ENCODE data around the gene KRT75. TPM values are rescaled to one million over a fixed set of nuclear protein-coding genes. Genes with fewer than 3 reads are reported as not detected.
A peak's percentile ranks its signal among the peaks of the same experiment; 100 is the strongest.

KRT75 gene
- total RNA-seq, 2 donors from 2014 or later: not detected

GRCh38 chr12:52436828-52437474 lies 2.8 kb upstream of the KRT75 start:
- no peaks in the 10 kb centered on the region for H3K4me1 Mint-ChIP-seq
- H3K9me3 ChIP-seq (ENCODE audit: control insufficient read depth, low read length, poor library complexity, severe bottlenecking): no peaks in the 10 kb centered on the region
- H3K27ac Mint-ChIP-seq: no peak overlapping the region
- H3K36me3 Mint-ChIP-seq (ENCODE audit: low read depth): no peaks in the 10 kb centered on the region
- peak overlapping the region; percentile 31 for H3K4me3 Mint-ChIP-seq
- no peak for DNase-seq
- no peak for ATAC-seq
- peaks cover 77% of the 10 kb centered on the region for H3K27me3 Mint-ChIP-seq

- no peak overlapping the region for H3K27ac Mint-ChIP-seq
- peaks cover 72% of the 10 kb centered on the region for H3K27me3 Mint-ChIP-seq
Observed at GRCh38 chr12:52436000-52436827, 2.0 kb upstream of the KRT75 start.

GRCh38 chr12:52435659-52435999 lies 1.5 kb upstream of the KRT75 start:
- ATAC-seq: no peak
- Mint-ChIP-seq H3K27me3 (peaks cover 72% of the 10 kb centered on the region), H3K4me1 (no peaks in the 10 kb centered on the region), H3K27ac (no peak overlapping the region), H3K4me3 (no peak overlapping the region), H3K36me3 (ENCODE audit: low read depth) (no peaks in the 10 kb centered on the region)
- no peaks in the 10 kb centered on the region for H3K9me3 ChIP-seq (ENCODE audit: control insufficient read depth, low read length, poor library complexity, severe bottlenecking)
- DNase-seq: no peak

More at GRCh38 chr12:52436000-52436827, 2.0 kb upstream of the KRT75 start:
- Mint-ChIP-seq H3K4me3 (peak overlapping the region; percentile 31), H3K36me3 (ENCODE audit: low read depth) (no peaks in the 10 kb centered on the region), H3K4me1 (no peaks in the 10 kb centered on the region)
- no peak for ATAC-seq
- no peak for DNase-seq
- H3K9me3 ChIP-seq (ENCODE audit: control insufficient read depth, low read length, poor library complexity, severe bottlenecking): no peaks in the 10 kb centered on the region

GRCh38 chr12:52434760-52435530 lies 774 bp upstream of the KRT75 start:
- ATAC-seq (no peak), DNase-seq (no peak)
- Mint-ChIP-seq H3K27me3 (peaks cover 72% of the 10 kb centered on the region), H3K4me1 (no peaks in the 10 kb centered on the region), H3K4me3 (no peak overlapping the region), H3K27ac (no peak overlapping the region), H3K36me3 (ENCODE audit: low read depth) (no peaks in the 10 kb centered on the region)
- H3K9me3 ChIP-seq (ENCODE audit: control insufficient read depth, low read length, poor library complexity, severe bottlenecking): no peaks in the 10 kb centered on the region

- no peaks in the 10 kb centered on the region for H3K4me1 Mint-ChIP-seq
- no peak for DNase-seq
- H3K4me3 Mint-ChIP-seq: no peak overlapping the region
- H3K36me3 Mint-ChIP-seq (ENCODE audit: low read depth): no peaks in the 10 kb centered on the region
- no peaks in the 10 kb centered on the region for H3K9me3 ChIP-seq (ENCODE audit: control insufficient read depth, low read length, poor library complexity, severe bottlenecking)
- H3K27me3 Mint-ChIP-seq: peaks cover 74% of the 10 kb centered on the region
- H3K27ac Mint-ChIP-seq: no peak overlapping the region
- no peak for ATAC-seq
Observed at GRCh38 chr12:52433501-52434080, 580 bp downstream of the KRT75 start.

- no peak for DNase-seq
- no peak for ATAC-seq
- Mint-ChIP-seq H3K27me3 (peaks cover 78% of the 10 kb centered on the region), H3K4me3 (no peak overlapping the region), H3K4me1 (no peaks in the 10 kb centered on the region), H3K36me3 (ENCODE audit: low read depth) (no peaks in the 10 kb centered on the region), H3K27ac (no peak overlapping the region)
- H3K9me3 ChIP-seq (ENCODE audit: control insufficient read depth, low read length, poor library complexity, severe bottlenecking): no peaks in the 10 kb centered on the region
Observed at GRCh38 chr12:52432559-52433207, 1.5 kb downstream of the KRT75 start.

- H3K9me3 ChIP-seq (ENCODE audit: control insufficient read depth, low read length, poor library complexity, severe bottlenecking): no peaks in the 10 kb centered on the region
- no peak for ATAC-seq
- Mint-ChIP-seq H3K27ac (no peak overlapping the region), H3K27me3 (peaks cover 54% of the 10 kb centered on the region), H3K36me3 (ENCODE audit: low read depth) (no peaks in the 10 kb centered on the region), H3K4me1 (no peaks in the 10 kb centered on the region), H3K4me3 (no peak overlapping the region)
- DNase-seq: no peak
Observed at GRCh38 chr12:52428121-52428520, 6.0 kb downstream of the KRT75 start.

- no peaks in the 10 kb centered on the region for H3K9me3 ChIP-seq (ENCODE audit: control insufficient read depth, low read length, poor library complexity, severe bottlenecking)
- Mint-ChIP-seq H3K4me3 (no peak overlapping the region), H3K27me3 (peaks cover 57% of the 10 kb centered on the region), H3K4me1 (no peaks in the 10 kb centered on the region), H3K27ac (no peak overlapping the region), H3K36me3 (ENCODE audit: low read depth) (no peaks in the 10 kb centered on the region)
- ATAC-seq (no peak), DNase-seq (no peak)
Observed at GRCh38 chr12:52427083-52427482, 7.1 kb downstream of the KRT75 start.

GRCh38 chr12:52426034-52426433 lies 8.1 kb downstream of the KRT75 start:
- DNase-seq (no peak), ATAC-seq (no peak)
- H3K4me3 Mint-ChIP-seq: no peak overlapping the region
- peaks cover 61% of the 10 kb centered on the region for H3K27me3 Mint-ChIP-seq
- no peaks in the 10 kb centered on the region for H3K4me1 Mint-ChIP-seq
- H3K9me3 ChIP-seq (ENCODE audit: control insufficient read depth, low read length, poor library complexity, severe bottlenecking): no peaks in the 10 kb centered on the region
- no peak overlapping the region for H3K27ac Mint-ChIP-seq
- no peaks in the 10 kb centered on the region for H3K36me3 Mint-ChIP-seq (ENCODE audit: low read depth)

GRCh38 chr12:52425466-52425865 lies 8.7 kb downstream of the KRT75 start:
- H3K4me1 Mint-ChIP-seq: no peaks in the 10 kb centered on the region
- H3K36me3 Mint-ChIP-seq (ENCODE audit: low read depth): no peaks in the 10 kb centered on the region
- H3K27me3 Mint-ChIP-seq: peaks cover 56% of the 10 kb centered on the region
- H3K4me3 Mint-ChIP-seq: no peak overlapping the region
- no peak for DNase-seq
- no peak for ATAC-seq
- H3K27ac Mint-ChIP-seq: no peak overlapping the region
- no peaks in the 10 kb centered on the region for H3K9me3 ChIP-seq (ENCODE audit: control insufficient read depth, low read length, poor library complexity, severe bottlenecking)

GRCh38 chr12:52423661-52424500 lies 10.3 kb downstream of the KRT75 start:
- Mint-ChIP-seq H3K4me3 (no peak overlapping the region), H3K4me1 (no peaks in the 10 kb centered on the region)

GRCh38 chr12:52423035-52423434 lies 11.1 kb downstream of the KRT75 start:
- no peak overlapping the region for H3K4me3 Mint-ChIP-seq

More at GRCh38 chr12:52423661-52424500, 10.3 kb downstream of the KRT75 start:
- Mint-ChIP-seq H3K36me3 (ENCODE audit: low read depth) (peaks cover 2% of the 10 kb centered on the region), H3K27ac (no peak overlapping the region), H3K27me3 (peaks cover 50% of the 10 kb centered on the region)
- DNase-seq (no peak), ATAC-seq (no peak)
- no peaks in the 10 kb centered on the region for H3K9me3 ChIP-seq (ENCODE audit: control insufficient read depth, low read length, poor library complexity, severe bottlenecking)

More at GRCh38 chr12:52423035-52423434, 11.1 kb downstream of the KRT75 start:
- Mint-ChIP-seq H3K27ac (no peak overlapping the region), H3K4me1 (no peaks in the 10 kb centered on the region), H3K36me3 (ENCODE audit: low read depth) (peaks cover 2% of the 10 kb centered on the region), H3K27me3 (peaks cover 44% of the 10 kb centered on the region)
- no peaks in the 10 kb centered on the region for H3K9me3 ChIP-seq (ENCODE audit: control insufficient read depth, low read length, poor library complexity, severe bottlenecking)
- DNase-seq (no peak), ATAC-seq (no peak)

All from T-helper 17 cell (primary cell).